ENCODE results near the gene MEGF6. TPM values are rescaled to one million over a fixed set of nuclear protein-coding genes. Genes with fewer than 3 reads are reported as not detected.

Gene MEGF6
- total and polyA plus RNA-seq, 2 of the 8 experiments (the other 6 are each of a cell fraction or from before 2014, with no cell fraction given): 4.1 to 14.8 TPM

DNA sequence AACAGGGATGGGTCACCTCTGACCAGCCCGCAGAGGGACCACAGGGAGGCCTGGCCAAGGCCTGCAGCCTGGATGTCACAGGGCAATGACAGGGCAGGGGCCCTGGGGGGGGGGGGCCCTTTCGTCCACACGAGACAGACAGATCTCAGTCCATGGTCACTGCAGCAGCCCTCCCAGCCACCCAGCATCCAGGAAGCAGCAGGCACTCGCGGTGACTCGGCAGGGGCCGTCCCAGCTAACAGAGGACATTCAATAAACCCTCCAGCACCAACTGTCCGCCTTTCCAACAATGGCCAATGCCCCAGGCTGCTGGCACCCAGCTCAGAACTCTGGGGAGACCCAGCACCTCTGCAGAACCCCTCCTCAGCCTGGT lies 32.9 kb downstream of the MEGF6 start:
- no peaks in the 10 kb centered on the region for H3K23me2 ChIP-seq (ENCODE audit: low read depth, low read length)
- no peak overlapping the region for H4K8ac ChIP-seq (ENCODE audit: extremely low read depth, insufficient read depth, low read length)
- no peak overlapping the region for H4K5ac ChIP-seq (ENCODE audit: insufficient read length, low read depth, low read length)
- H2BK20ac ChIP-seq (ENCODE audit: low read length): no peak overlapping the region
- no peak overlapping the region for H3K18ac ChIP-seq (ENCODE audit: extremely low read depth, low read length)
- H3K23ac ChIP-seq (ENCODE audit: insufficient read length): no peak overlapping the region
- no peak overlapping the region for H2BK120ac ChIP-seq (replicated peaks; ENCODE audit: low read depth, low read length)
- H4K20me1 ChIP-seq (replicated peaks in 1 of 2; ENCODE audit: control insufficient read depth in 1 of 2, insufficient read depth in 2 of 2, low read length in 2 of 2): no peaks in the 10 kb centered on the region
- no peaks in the 10 kb centered on the region; the same call in 1 of the 2 replicates for H3K79me1 ChIP-seq (ENCODE audit: low read depth, low read length)
- DNase-seq (ENCODE audit: low read depth in 1 of 2, low spot score in 2 of 2) (no peak), FAIRE-seq (no peak)
- H3K4me3 ChIP-seq (ENCODE audit: extremely low read depth in 1 of 4, insufficient read depth in 2 of 4, low read depth in 3 of 4, low read length in 4 of 4): no peak overlapping the region
- no peaks in the 10 kb centered on the region for H3K79me2 ChIP-seq (ENCODE audit: control insufficient read depth in 1 of 2, insufficient read depth in 2 of 2, low read length in 2 of 2)
- no peaks in the 10 kb centered on the region for H3K36me3 ChIP-seq (ENCODE audit: control insufficient read depth in 2 of 4, insufficient read depth in 4 of 4, low read length in 3 of 4)
- no peak overlapping the region for H2BK15ac ChIP-seq (ENCODE audit: low read length)
- no peaks in the 10 kb centered on the region; a peak in 1 of 7 replicates for H3K4me1 ChIP-seq (replicated peaks in 1 of 4; ENCODE audit: control insufficient read depth in 3 of 4, insufficient read depth in 4 of 4, low read length in 3 of 4)
- H3K9ac ChIP-seq (replicated peaks in 1 of 4; ENCODE audit: extremely low read depth in 1 of 4, low read depth in 3 of 4, low read length in 3 of 4): no peak overlapping the region
- no peak overlapping the region for H2BK12ac ChIP-seq (ENCODE audit: low read depth, low read length)
- ChIA-PET CTCF (ENCODE audit: partially characterized antibody) (interaction anchor here (0.7 to 6.8 kb wide), 7 partner anchors 9 to 75 kb away, joined by 3 to 56 read pairs (median 4); no protein-coding TSS in a partner anchor), POLR2A (ENCODE audit: partially characterized antibody) (interaction anchor here (0.6 kb wide), 1 partner anchor 100 kb away, joined by 5 read pairs; no protein-coding TSS in a partner anchor)
- no peak overlapping the region for H2AK5ac ChIP-seq (ENCODE audit: low read depth, low read length)
- no peak overlapping the region for H3K27ac ChIP-seq (ENCODE audit: low read depth, low read length)
- 85% methylated on average over 7 of the region's 8 CpGs; no CpG with 5 or more reads in 1 of the 2 experiments for WGBS, 2 experiments (ENCODE audit: extremely low coverage in 1 of 2, insufficient coverage in 1 of 2, insufficient read length in 1 of 2, insufficient replicate concordance in 2 of 2, low coverage in 1 of 2, low lambda C conversion rate in 2 of 2, missing lambda C conversion rate in 1 of 2)
- no peak overlapping the region for H4K91ac ChIP-seq (replicated peaks; ENCODE audit: insufficient read length, low read length)
- H3K4ac ChIP-seq (replicated peaks; ENCODE audit: insufficient read length, low read depth, low read length): no peak overlapping the region
- H2AFZ ChIP-seq (ENCODE audit: low read length): no peak overlapping the region
- H3K14ac ChIP-seq (ENCODE audit: insufficient read length): no peak overlapping the region
- H3K56ac ChIP-seq (replicated peaks; ENCODE audit: insufficient read length, low read depth, low read length): no peak overlapping the region
- no peaks in the 10 kb centered on the region for H3K27me3 ChIP-seq (replicated peaks in 1 of 4; ENCODE audit: control insufficient read depth in 3 of 4, extremely low read depth in 1 of 4, insufficient read depth in 3 of 4, low read length in 3 of 4)
- peaks cover 3 to 6% of the 10 kb centered on the region in 2 experiments; a peak in 2 of 4 replicates for H3K9me3 ChIP-seq (ENCODE audit: insufficient read depth in 2 of 2, low read depth in 1 of 2, low read length in 1 of 2)
- TF ChIP-seq KDM5A (IDR thresholded peaks at IDR 0.05; ENCODE audit: low read length) (no peak), CEBPB (IDR thresholded peaks at IDR 0.05; ENCODE audit: low read depth, low read length) (no peak), HDAC6 (IDR thresholded peaks at IDR 0.05; ENCODE audit: low read depth, low read length) (no peak)
- H2BK5ac ChIP-seq (ENCODE audit: low read depth, low read length): no peak overlapping the region
- no peak overlapping the region for H3K4me2 ChIP-seq (ENCODE audit: insufficient read depth in 1 of 2, low read depth in 2 of 2, low read length in 2 of 2)

All from H1 (cell line).